A673 (cell line): Measurements from ENCODE around the gene CCDC18.

Experiments used
- EZH2 ChIP-seq: fragments of 200-600 bp; sonication (generic); IDR thresholded peaks from 2 replicates; pipeline ENCODE4 v1.6.1; 2017; ENCODE audit warnings: borderline replicate concordance, low read depth, mild to moderate bottlenecking, mixed read lengths, antibody characterized with exemption, low read length; ENCODE audit not compliant: poor library complexity, severe bottlenecking
- TF ChIP-seq, protein P1 (sequence below): fragments of 300-800, 200-600 bp; sonication (generic); conservative IDR thresholded peaks from 2 replicates; pipeline ENCODE4 v1.5.1; 2017; ENCODE audit warnings: low read depth, mild to moderate bottlenecking, antibody characterized with exemption, low read length, moderate library complexity, mixed read lengths

GRCh38 chr1:93150729-93151128, 29.8 kb upstream of the CCDC18 start:
- TF ChIP-seq, protein P1, sequence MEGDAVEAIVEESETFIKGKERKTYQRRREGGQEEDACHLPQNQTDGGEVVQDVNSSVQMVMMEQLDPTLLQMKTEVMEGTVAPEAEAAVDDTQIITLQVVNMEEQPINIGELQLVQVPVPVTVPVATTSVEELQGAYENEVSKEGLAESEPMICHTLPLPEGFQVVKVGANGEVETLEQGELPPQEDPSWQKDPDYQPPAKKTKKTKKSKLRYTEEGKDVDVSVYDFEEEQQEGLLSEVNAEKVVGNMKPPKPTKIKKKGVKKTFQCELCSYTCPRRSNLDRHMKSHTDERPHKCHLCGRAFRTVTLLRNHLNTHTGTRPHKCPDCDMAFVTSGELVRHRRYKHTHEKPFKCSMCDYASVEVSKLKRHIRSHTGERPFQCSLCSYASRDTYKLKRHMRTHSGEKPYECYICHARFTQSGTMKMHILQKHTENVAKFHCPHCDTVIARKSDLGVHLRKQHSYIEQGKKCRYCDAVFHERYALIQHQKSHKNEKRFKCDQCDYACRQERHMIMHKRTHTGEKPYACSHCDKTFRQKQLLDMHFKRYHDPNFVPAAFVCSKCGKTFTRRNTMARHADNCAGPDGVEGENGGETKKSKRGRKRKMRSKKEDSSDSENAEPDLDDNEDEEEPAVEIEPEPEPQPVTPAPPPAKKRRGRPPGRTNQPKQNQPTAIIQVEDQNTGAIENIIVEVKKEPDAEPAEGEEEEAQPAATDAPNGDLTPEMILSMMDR = no peak
- TF ChIP-seq EZH2 = no peak
